Suprapubic skin (tissue), 3 donors: ENCODE measurements around the gene KCTD5.

Source experiments
- CTCF ChIP-seq, 2 donors: fragments of 200-600 bp in 1 of 2; fragments of 450-650 bp in 1 of 2; sonication (generic) in 1 of 2; IDR thresholded peaks; one replicate each; pipeline ENCODE4 v1.5.1; 2016 to 2019; ENCODE audit warnings: antibody characterized with exemption in 2 of 2, mild to moderate bottlenecking in 1 of 2, moderate library complexity in 1 of 2
- EP300 ChIP-seq: sonication (generic); formaldehyde crosslinking; IDR thresholded peaks from one replicate; pipeline ENCODE4 v1.6.1; 2017; ENCODE audit warnings: antibody characterized with exemption
- POLR2A ChIP-seq, 2 donors: fragments of 450-650 bp; IDR thresholded peaks; one replicate each; pipeline ENCODE4 v1.6.1; 2017; ENCODE audit warnings: antibody characterized with exemption in 2 of 2, mild to moderate bottlenecking in 2 of 2, moderate library complexity in 2 of 2

GRCh38 chr16:2724816-2725348 lies 42.6 kb downstream of the KCTD5 start:
- TF ChIP-seq CTCF (IDR thresholded peaks at IDR 0.05) (no peak), EP300 (no peak), POLR2A (IDR thresholded peaks at IDR 0.05) (no peak)
